Upper lobe of left lung (tissue), 6 donors: Measurements from ENCODE around the gene SGIP1. TPM values are rescaled to one million over a fixed set of nuclear protein-coding genes. Genes with fewer than 3 reads are reported as not detected.

Experiments
- ATAC-seq, 2 donors: fragments of 200-7000 bp; cut with Tn5 transposase; one replicate each; pipeline ENCODE4 v1.9.1; 2022; ENCODE audit warnings: mild to moderate bottlenecking in 2 of 2, moderate library complexity in 2 of 2; ENCODE audit not compliant: low FRiP score in 2 of 2
- DNase-seq, 2 donors: peaks; one replicate each; pipeline ENCODE4 v3.0.0-alpha.2; 2019 to 2020
- H3K27ac ChIP-seq, 4 donors: fragments of 200-600 bp; sonication (generic); one replicate each; pipeline ENCODE4 v1.5.1; 2016 to 2019
- H3K27me3 ChIP-seq, 4 donors: fragments of 200-600 bp; sonication (generic); one replicate each; pipeline ENCODE4 v1.5.1; 2017 to 2019
- H3K36me3 ChIP-seq, 4 donors: fragments of 200-600 bp; sonication (generic); one replicate each; pipeline ENCODE4 v1.5.1; 2016 to 2019
- H3K4me1 ChIP-seq, 4 donors: fragments of 200-600 bp; sonication (generic); one replicate each; pipeline ENCODE4 v1.5.1; 2018 to 2019
- H3K4me3 ChIP-seq, 4 donors: fragments of 200-600 bp; sonication (generic); one replicate each; pipeline ENCODE4 v1.5.1; 2017 to 2019; ENCODE audit warnings: mild to moderate bottlenecking in 2 of 4, moderate library complexity in 1 of 4
- H3K9me3 ChIP-seq, 4 donors: fragments of 200-600 bp; sonication (generic); one replicate each; pipeline ENCODE4 v1.5.1; 2018 to 2019
- CTCF ChIP-seq, 6 experiments: fragments of 450-650 bp in 4 of 6; fragments of 200-600 bp in 2 of 6; sonication (generic) in 2 of 6; IDR thresholded peaks; one replicate each; pipeline ENCODE4 v1.5.1; 2016 to 2019; ENCODE audit warnings: antibody characterized with exemption in 6 of 6
- EP300 ChIP-seq, 4 donors: sonication (generic); formaldehyde crosslinking; IDR thresholded peaks; one replicate each; pipeline ENCODE4 v1.5.1; 2017; ENCODE audit warnings: antibody characterized with exemption in 4 of 4, control low read depth in 2 of 4
- POLR2A ChIP-seq, 4 donors: fragments of 450-650 bp; IDR thresholded peaks; one replicate each; pipeline ENCODE4 v1.5.1; 2016 to 2017; ENCODE audit warnings: antibody characterized with exemption in 4 of 4, mild to moderate bottlenecking in 2 of 4
- POLR2AphosphoS5 ChIP-seq, 2 donors: sonication (generic); formaldehyde crosslinking; IDR thresholded peaks; one replicate each; pipeline ENCODE4 v1.5.1; 2017; ENCODE audit warnings: antibody characterized with exemption in 2 of 2
- WGBS, 2 donors: methylation state at CpG; one replicate each; pipeline ENCODE4 v1.1.5; 2017 to 2018; 5-methylcytosine and 5-hydroxymethylcytosine counted together
- total RNA-seq, 6 donors: library from RNA; depleted of rRNA in 4 of 6; stranded (reverse); fragments of >200 nt in 4 of 6; gene quantifications; one replicate each; pipeline versions ENCODE4 v1.1.0 to v1.2.1, GENCODE V29; 2016 to 2021
- donor health status: DM: no; HTN: no; CAD: no; lungs with moderate emphysema.
- donor health status: DM: no; HTN: yes; CAD: no; lungs with severe emphysema.

Gene SGIP1
- total RNA-seq, 6 donors from 2014 or later, result 5.8 to 29.3 (median 10.0) TPM

DNA sequence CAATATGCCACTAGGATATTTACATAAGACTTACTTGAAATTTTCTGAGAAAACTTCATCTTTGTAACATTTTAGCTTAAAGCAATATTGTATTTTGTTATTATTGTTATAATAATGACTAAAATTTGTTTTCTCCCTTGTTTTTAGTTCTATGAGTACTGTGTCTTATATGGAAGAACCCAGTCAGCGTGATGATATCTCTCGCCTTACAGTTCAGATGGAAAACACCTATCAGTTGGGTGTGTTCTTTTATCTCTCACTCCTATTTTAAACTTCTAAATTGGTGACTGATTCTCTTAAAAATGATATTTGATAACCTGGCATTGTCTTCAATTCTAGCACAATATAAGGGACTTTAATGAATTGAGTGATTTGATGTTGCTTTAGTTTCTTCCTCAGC lies 236.3 kb downstream of the SGIP1 start:
- Histone ChIP-seq H3K9me3 (no peaks in the 10 kb centered on the region), H3K27ac (no peak overlapping the region), H3K4me1 (no peaks in the 10 kb centered on the region), H3K36me3 (no peaks in the 10 kb centered on the region), H3K27me3 (no peaks in the 10 kb centered on the region), H3K4me3 (no peak overlapping the region)
- no peak for ATAC-seq
- DNase-seq, result no peak
- WGBS, 2 donors, result 93 to 100% methylated on average over 2 of the region's 2 CpGs
- no peak for TF ChIP-seq POLR2A (IDR thresholded peaks at IDR 0.05)
- TF ChIP-seq CTCF (IDR thresholded peaks at IDR 0.05), result no peak
- no peak for TF ChIP-seq EP300 (IDR thresholded peaks at IDR 0.05)

- H3K27me3 ChIP-seq, result no peaks in the 10 kb centered on the region
- DNase-seq (no peak), ATAC-seq (no peak)
- no peak for TF ChIP-seq POLR2AphosphoS5 (IDR thresholded peaks at IDR 0.05)
- no peak for TF ChIP-seq CTCF (IDR thresholded peaks at IDR 0.05)
- no peak for TF ChIP-seq EP300 (IDR thresholded peaks at IDR 0.05)
- TF ChIP-seq POLR2A (IDR thresholded peaks at IDR 0.05), result no peak
- no peak overlapping the region for H3K27ac ChIP-seq
- H3K36me3 ChIP-seq, result no peaks in the 10 kb centered on the region
- no peaks in the 10 kb centered on the region for H3K4me1 ChIP-seq
- no peak overlapping the region for H3K4me3 ChIP-seq
- 85 to 93% methylated on average over 4 of the region's 4 CpGs for WGBS, 2 donors
- no peaks in the 10 kb centered on the region for H3K9me3 ChIP-seq
Measured at GRCh38 chr1:66770694-66771093, 236.7 kb downstream of the SGIP1 start.

GRCh38 chr1:66773227-66773626 lies 239.3 kb downstream of the SGIP1 start:
- WGBS, 2 donors, result 93 to 95% methylated on average over 2 of the region's 2 CpGs
- no peaks in the 10 kb centered on the region for H3K27me3 ChIP-seq
- no peaks in the 10 kb centered on the region for H3K4me1 ChIP-seq
- TF ChIP-seq CTCF (IDR thresholded peaks at IDR 0.05), result no peak
- no peak for TF ChIP-seq POLR2A (IDR thresholded peaks at IDR 0.05)
- TF ChIP-seq EP300 (IDR thresholded peaks at IDR 0.05), result no peak
- no peak for TF ChIP-seq POLR2AphosphoS5 (IDR thresholded peaks at IDR 0.05)
- no peak for ATAC-seq
- H3K4me3 ChIP-seq, result no peak overlapping the region
- H3K9me3 ChIP-seq, result no peaks in the 10 kb centered on the region
- no peaks in the 10 kb centered on the region for H3K36me3 ChIP-seq
- no peak for DNase-seq
- no peak overlapping the region for H3K27ac ChIP-seq

DNA sequence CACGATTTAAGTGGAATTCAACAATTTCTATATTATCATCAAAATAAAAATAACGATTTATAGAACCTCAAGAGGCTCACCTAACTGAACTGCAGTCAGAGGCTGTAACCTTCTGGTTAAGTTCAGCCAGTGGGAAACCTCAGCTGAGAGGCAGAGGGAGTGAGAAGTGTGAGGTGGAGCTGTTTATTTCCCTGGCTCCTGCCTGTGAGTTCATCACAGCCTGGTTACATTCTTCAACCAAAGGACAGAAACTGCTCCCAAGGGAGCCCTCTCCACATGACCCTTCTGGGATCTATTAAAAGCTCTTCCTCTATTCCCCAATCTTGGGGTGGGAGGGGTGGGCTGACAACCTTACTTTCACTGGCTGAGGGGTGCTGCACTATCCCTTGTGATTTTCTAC lies 240.5 kb downstream of the SGIP1 start:
- DNase-seq (no peak), ATAC-seq (no peak)
- TF ChIP-seq EP300 (IDR thresholded peaks at IDR 0.05), result no peak
- no peak for TF ChIP-seq POLR2A (IDR thresholded peaks at IDR 0.05)
- TF ChIP-seq POLR2AphosphoS5 (IDR thresholded peaks at IDR 0.05), result no peak
- TF ChIP-seq CTCF (IDR thresholded peaks at IDR 0.05), result no peak
- Histone ChIP-seq H3K36me3 (no peaks in the 10 kb centered on the region), H3K4me1 (no peaks in the 10 kb centered on the region), H3K9me3 (no peaks in the 10 kb centered on the region), H3K27me3 (no peaks in the 10 kb centered on the region), H3K4me3 (no peak overlapping the region), H3K27ac (no peak overlapping the region)
- WGBS, 2 donors, result 68 to 87% methylated on average over 2 of the region's 2 CpGs

DNA sequence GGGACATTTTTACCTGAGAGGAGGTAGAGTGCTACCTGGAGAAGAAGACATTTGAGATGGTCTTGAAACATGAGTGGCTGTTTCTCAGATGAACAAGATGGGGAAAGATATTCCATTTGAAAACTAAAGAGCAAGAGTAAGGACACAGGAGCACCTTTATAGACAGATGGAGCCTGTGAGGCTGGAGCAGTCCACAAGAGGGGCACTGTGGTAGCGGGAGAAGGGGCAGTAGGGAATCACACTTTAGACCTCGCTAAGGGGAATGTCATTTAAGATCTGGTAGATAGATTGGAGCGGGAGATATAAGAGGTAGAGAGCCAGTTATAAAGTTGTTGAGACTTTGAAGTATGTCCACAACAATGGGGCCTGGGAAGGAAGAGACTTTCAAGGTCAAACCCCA lies 241.7 kb downstream of the SGIP1 start:
- ATAC-seq (no peak), DNase-seq (no peak)
- Histone ChIP-seq H3K4me1 (no peaks in the 10 kb centered on the region), H3K9me3 (no peaks in the 10 kb centered on the region), H3K27ac (no peak overlapping the region), H3K4me3 (no peak overlapping the region), H3K27me3 (no peaks in the 10 kb centered on the region), H3K36me3 (no peaks in the 10 kb centered on the region)
- 89 to 91% methylated on average over 3 of the region's 3 CpGs for WGBS, 2 donors
- no peak for TF ChIP-seq EP300 (IDR thresholded peaks at IDR 0.05)
- no peak for TF ChIP-seq CTCF (IDR thresholded peaks at IDR 0.05)
- TF ChIP-seq POLR2AphosphoS5 (IDR thresholded peaks at IDR 0.05), result no peak
- TF ChIP-seq POLR2A (IDR thresholded peaks at IDR 0.05), result no peak
